Natural killer cell (primary cell): ENCODE results near the gene TMEM115. TPM values are rescaled to one million over a fixed set of nuclear protein-coding genes. Genes with fewer than 3 reads are reported as not detected.

Source experiments
- ATAC-seq, 3 donors: fragments of 150-1000 bp in 2 of 3; fragments of 200-7000 bp in 1 of 3; cut with Tn5 transposase; 1 replicate in 1 of 3; 2 replicates in 2 of 3; pipeline ENCODE4 v1.10.0; 2021; ENCODE audit warnings: mild to moderate bottlenecking in 2 of 3, moderate library complexity in 2 of 3
- DNase-seq, 2 donors: peaks; one replicate each; pipeline versions ENCODE4 v3.0.0 to v3.0.0-alpha.2; 2013 to 2021; ENCODE audit warnings: mixed read lengths in 1 of 2
- H3K27ac ChIP-seq: one replicate; pipeline ENCODE4 v1.5.1; 2013; ENCODE audit warnings: mild to moderate bottlenecking, low read length
- H3K27me3 ChIP-seq: one replicate; pipeline ENCODE4 v1.6.1; 2013; ENCODE audit warnings: low read length; ENCODE audit not compliant: control insufficient read depth, insufficient read depth
- H3K36me3 ChIP-seq: one replicate; pipeline ENCODE4 v1.6.1; 2013; ENCODE audit warnings: low read length; ENCODE audit not compliant: control insufficient read depth, insufficient read depth
- H3K4me1 ChIP-seq: one replicate; pipeline ENCODE4 v1.6.1; 2013; ENCODE audit warnings: low read length; ENCODE audit not compliant: control insufficient read depth, insufficient read depth
- H3K4me3 ChIP-seq: one replicate; pipeline ENCODE4 v1.5.1; 2013; ENCODE audit warnings: low read length
- H3K9me3 ChIP-seq: one replicate; pipeline ENCODE4 v1.6.1; 2013; ENCODE audit warnings: low read length; ENCODE audit not compliant: control insufficient read depth, insufficient read depth
- H3K27ac Mint-ChIP-seq, 2 donors: one replicate each; pipeline ENCODE4 v1.8.0; 2022; ENCODE audit warnings: mild to moderate bottlenecking in 2 of 2, mixed read lengths in 2 of 2, moderate library complexity in 1 of 2
- H3K27me3 Mint-ChIP-seq, 2 donors: one replicate each; pipeline ENCODE4 v1.8.0; 2022; ENCODE audit warnings: low read depth in 2 of 2, mixed read lengths in 2 of 2
- H3K36me3 Mint-ChIP-seq: one replicate; pipeline ENCODE4 v1.8.0; 2022; ENCODE audit warnings: mixed read lengths
- H3K4me1 Mint-ChIP-seq, 2 donors: one replicate each; pipeline ENCODE4 v1.8.0; 2022; ENCODE audit warnings: mixed read lengths in 2 of 2
- H3K4me3 Mint-ChIP-seq: one replicate; pipeline ENCODE4 v1.8.0; 2022; ENCODE audit warnings: mild to moderate bottlenecking, moderate library complexity, mixed read lengths
- H3K9me3 Mint-ChIP-seq, 2 donors: one replicate each; pipeline ENCODE4 v1.8.0; 2022; ENCODE audit warnings: mixed read lengths in 2 of 2
- WGBS: methylation state at CpG from one replicate; pipeline ENCODE4 v1.1.7; 2013; ENCODE audit warnings: missing lambda C conversion rate; ENCODE audit not compliant: insufficient coverage; 5-methylcytosine and 5-hydroxymethylcytosine counted together
- intact Hi-C: fragments of 100-400 bp; cut with micrococcal nuclease; formaldehyde crosslinking; loops from one replicate; pipeline ENCODE4 v1.14.2; 2022
- total RNA-seq, 4 donors: library from RNA; stranded (reverse); fragments of 120-200 nt in 1 of 4; gene quantifications; one replicate each; pipeline versions ENCODE4 v1.2.3 to v1.2.4, GENCODE V29; 2013 to 2022
- TF ChIP-seq, protein P1 (sequence below): fragments of 200-600 bp; IDR thresholded peaks from one replicate; pipeline ENCODE4 v1.8.0; 2022; ENCODE audit warnings: antibody characterized with exemption

The TMEM115 gene
- total RNA-seq, 3 donors from 2014 or later (not counting 1 experiment from before 2014, with no cell fraction given) = 15.3 to 24.3 (median 22.7) TPM

DNA sequence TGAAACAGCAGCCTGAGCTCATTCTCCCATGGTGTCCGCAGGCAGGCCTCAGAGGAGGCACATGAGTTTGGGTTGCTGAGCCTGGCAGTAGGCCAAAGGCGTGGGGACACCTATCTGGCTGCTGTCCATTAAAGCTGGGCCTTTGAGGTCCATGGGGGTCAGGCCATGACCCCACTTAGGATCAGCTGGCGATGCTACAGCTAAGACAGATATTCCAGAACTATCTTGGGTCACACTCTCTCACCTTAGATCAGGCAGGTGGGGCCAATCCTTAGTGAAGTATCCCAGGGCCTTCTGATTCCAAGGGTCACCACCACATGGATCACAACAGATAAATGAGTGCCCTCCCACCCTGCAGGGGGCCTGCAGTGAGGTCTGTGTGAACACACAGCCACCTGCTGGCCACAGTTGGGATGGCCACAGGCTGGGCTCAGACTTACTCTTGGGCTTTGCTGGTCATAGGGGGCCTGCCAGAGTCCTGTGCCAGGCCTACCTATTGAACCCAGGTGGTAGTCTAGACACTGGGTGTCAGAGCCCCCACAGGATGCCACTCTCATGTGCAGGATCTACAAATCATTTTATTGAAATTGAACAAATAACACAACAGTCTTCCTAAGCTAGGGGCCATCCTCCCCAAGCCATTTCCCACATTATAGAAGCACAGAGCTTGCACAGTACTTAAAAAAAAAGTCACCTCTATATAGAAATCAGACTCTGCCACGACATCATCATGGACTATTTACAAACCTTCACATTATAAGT, 34.8 kb downstream of the TMEM115 start:
- no peak overlapping the region for H3K4me3 ChIP-seq
- peak in 1 of 3 donors; percentile 26 for ATAC-seq
- H3K4me1 ChIP-seq = peaks cover 52% of the 10 kb centered on the region
- peaks cover 10 to 46% of the 10 kb centered on the region in 2 donors for H3K4me1 Mint-ChIP-seq
- no peaks in the 10 kb centered on the region for H3K27me3 ChIP-seq
- no peaks in the 10 kb centered on the region for H3K9me3 Mint-ChIP-seq
- no peaks in the 10 kb centered on the region for H3K36me3 Mint-ChIP-seq
- peak overlapping the region; percentile 38 to 52 for H3K27ac Mint-ChIP-seq
- peak; percentile 59 to 76 for DNase-seq
- H3K4me3 Mint-ChIP-seq = peak overlapping the region; percentile 28
- H3K9me3 ChIP-seq = no peaks in the 10 kb centered on the region
- H3K27me3 Mint-ChIP-seq = no peaks in the 10 kb centered on the region
- H3K36me3 ChIP-seq = peaks cover 11% of the 10 kb centered on the region
- intact Hi-C loops = no loop called here
- no peak overlapping the region for H3K27ac ChIP-seq
- 68% methylated on average over 4 of the region's 4 CpGs for WGBS
- TF ChIP-seq, protein P1, sequence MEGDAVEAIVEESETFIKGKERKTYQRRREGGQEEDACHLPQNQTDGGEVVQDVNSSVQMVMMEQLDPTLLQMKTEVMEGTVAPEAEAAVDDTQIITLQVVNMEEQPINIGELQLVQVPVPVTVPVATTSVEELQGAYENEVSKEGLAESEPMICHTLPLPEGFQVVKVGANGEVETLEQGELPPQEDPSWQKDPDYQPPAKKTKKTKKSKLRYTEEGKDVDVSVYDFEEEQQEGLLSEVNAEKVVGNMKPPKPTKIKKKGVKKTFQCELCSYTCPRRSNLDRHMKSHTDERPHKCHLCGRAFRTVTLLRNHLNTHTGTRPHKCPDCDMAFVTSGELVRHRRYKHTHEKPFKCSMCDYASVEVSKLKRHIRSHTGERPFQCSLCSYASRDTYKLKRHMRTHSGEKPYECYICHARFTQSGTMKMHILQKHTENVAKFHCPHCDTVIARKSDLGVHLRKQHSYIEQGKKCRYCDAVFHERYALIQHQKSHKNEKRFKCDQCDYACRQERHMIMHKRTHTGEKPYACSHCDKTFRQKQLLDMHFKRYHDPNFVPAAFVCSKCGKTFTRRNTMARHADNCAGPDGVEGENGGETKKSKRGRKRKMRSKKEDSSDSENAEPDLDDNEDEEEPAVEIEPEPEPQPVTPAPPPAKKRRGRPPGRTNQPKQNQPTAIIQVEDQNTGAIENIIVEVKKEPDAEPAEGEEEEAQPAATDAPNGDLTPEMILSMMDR = peak; percentile 80

DNA sequence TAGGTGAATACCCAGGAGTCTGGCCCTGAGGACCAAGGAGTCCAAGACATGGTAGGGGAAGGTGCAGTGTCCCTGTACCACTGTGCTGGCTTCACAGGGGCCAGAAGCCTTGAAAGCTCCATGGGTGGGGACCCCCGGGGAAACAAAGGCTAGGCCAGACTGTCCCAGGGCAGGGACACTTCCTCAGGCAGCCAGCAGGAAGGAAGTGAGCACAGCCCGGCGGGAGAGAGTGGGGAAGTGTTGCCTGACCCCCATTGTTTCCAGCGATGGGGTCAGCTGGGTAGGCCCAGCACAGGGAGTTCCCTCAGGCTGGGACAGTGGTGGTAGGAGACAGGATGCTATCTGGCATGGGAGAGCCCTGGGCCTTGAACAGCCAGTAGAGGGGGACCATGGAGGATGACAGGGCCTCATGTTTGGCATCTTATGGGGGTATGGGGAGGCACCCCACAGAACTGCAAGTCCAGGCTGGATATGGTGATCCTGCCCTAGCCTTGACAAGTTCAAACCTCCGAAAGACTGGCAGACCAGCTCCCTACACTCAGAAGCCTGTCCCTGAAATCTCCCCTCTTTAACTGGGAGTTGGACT, 35.6 kb downstream of the TMEM115 start:
- intact Hi-C loops = no loop called here
- H3K4me3 ChIP-seq = no peak overlapping the region
- no peak for ATAC-seq
- Mint-ChIP-seq H3K36me3 (no peaks in the 10 kb centered on the region), H3K27me3 (no peaks in the 10 kb centered on the region), H3K9me3 (no peaks in the 10 kb centered on the region), H3K27ac (peak overlapping the region; percentile 50 to 64), H3K4me1 (peaks cover 18 to 54% of the 10 kb centered on the region in 2 donors), H3K4me3 (no peak overlapping the region)
- H3K36me3 ChIP-seq = peaks cover 8% of the 10 kb centered on the region
- TF ChIP-seq, protein P1 = no peak
- 61% methylated on average over 5 of the region's 5 CpGs for WGBS
- no peak for DNase-seq
- no peaks in the 10 kb centered on the region for H3K27me3 ChIP-seq
- H3K4me1 ChIP-seq = peaks cover 59% of the 10 kb centered on the region
- no peak overlapping the region for H3K27ac ChIP-seq
- H3K9me3 ChIP-seq = no peaks in the 10 kb centered on the region

DNA sequence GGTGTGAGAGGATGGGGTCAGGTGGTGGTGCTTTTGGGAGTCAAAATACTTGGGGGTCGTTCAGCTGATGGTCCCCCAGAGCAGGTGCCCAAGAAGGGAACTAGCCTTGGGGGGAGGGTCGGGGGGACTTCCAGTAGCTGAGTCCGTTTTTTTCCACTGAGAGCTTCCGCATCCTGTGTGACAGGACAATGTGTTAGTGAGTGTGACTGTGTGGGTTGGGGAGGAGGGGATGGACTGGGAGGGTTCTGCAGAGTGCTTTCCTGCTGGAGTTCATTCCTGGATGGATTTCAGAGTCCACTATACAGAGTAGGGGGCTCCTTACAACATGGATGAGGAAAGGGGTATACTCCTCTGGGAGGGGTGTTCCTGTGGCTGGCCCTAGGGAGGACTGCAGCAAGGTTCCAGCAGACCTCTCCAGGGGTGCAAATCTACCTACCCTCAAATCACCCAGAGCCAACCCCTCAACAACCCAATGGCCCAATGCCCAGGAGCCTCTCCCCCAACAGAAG, 36.2 kb downstream of the TMEM115 start:
- ATAC-seq (no peak), DNase-seq (no peak)
- 59% methylated on average over 4 of the region's 4 CpGs for WGBS
- no peaks in the 10 kb centered on the region for H3K9me3 ChIP-seq
- H3K27me3 ChIP-seq = no peaks in the 10 kb centered on the region
- H3K4me1 Mint-ChIP-seq = peaks cover 17 to 55% of the 10 kb centered on the region in 2 donors
- TF ChIP-seq, protein P1 = no peak
- H3K27ac ChIP-seq = no peak overlapping the region
- H3K36me3 Mint-ChIP-seq = no peaks in the 10 kb centered on the region
- H3K27ac Mint-ChIP-seq = peak overlapping the region; percentile 50 to 64
- no peak overlapping the region for H3K4me3 ChIP-seq
- no peaks in the 10 kb centered on the region for H3K9me3 Mint-ChIP-seq
- H3K4me3 Mint-ChIP-seq = peak overlapping the region; percentile 28
- H3K27me3 Mint-ChIP-seq = no peaks in the 10 kb centered on the region
- H3K36me3 ChIP-seq = peaks cover 8% of the 10 kb centered on the region
- H3K4me1 ChIP-seq = peaks cover 59% of the 10 kb centered on the region
- intact Hi-C loops = no loop called here
